Measurements from ENCODE around the gene TBC1D19. TPM values are rescaled to one million over a fixed set of nuclear protein-coding genes. Genes with fewer than 3 reads are reported as not detected.

TBC1D19 gene
- total RNA-seq, 1 donor from 2014 or later = 9.7 TPM

GRCh38 chr4:26779224-26779623, 195.3 kb downstream of the TBC1D19 start:
- H3K36me3 ChIP-seq (ENCODE audit: control insufficient read depth, insufficient read depth, low read length) = no peaks in the 10 kb centered on the region
- no peak for TF ChIP-seq CTCF (IDR thresholded peaks at IDR 0.05; ENCODE audit: insufficient read depth, low read length, severe bottlenecking)
- no peaks in the 10 kb centered on the region for H3K27me3 ChIP-seq (ENCODE audit: control insufficient read depth, insufficient read depth, low read length)
- FAIRE-seq = no peak
- peak; percentile 82 for DNase-seq (ENCODE audit: low read depth)
- no peak overlapping the region for H3K4me3 ChIP-seq (ENCODE audit: low read depth, low read length)

DNA sequence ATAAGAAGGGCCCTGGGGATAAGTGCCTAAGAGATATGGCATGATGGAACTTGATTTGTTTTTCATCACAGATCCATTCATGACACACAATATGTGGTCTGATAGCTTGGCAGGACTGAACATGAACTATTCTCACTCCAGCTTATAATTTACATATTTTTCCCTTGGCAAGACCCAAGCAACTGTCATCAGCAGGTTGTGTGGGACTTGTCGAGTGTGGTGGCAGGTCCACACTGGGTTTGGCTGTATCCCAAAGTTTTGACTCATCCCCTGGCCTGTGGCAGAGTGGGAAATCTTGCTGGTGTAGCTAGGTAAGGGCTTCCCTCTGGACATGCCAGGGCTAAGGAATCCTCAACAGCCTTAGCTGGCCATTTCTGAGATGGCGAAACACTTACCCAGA, 195.8 kb downstream of the TBC1D19 start:
- H3K36me3 ChIP-seq (ENCODE audit: control insufficient read depth, insufficient read depth, low read length) = no peaks in the 10 kb centered on the region
- FAIRE-seq (peak; percentile 99), DNase-seq (ENCODE audit: low read depth) (peak; percentile 100)
- H3K27me3 ChIP-seq (ENCODE audit: control insufficient read depth, insufficient read depth, low read length) = no peaks in the 10 kb centered on the region
- no peak overlapping the region for H3K4me3 ChIP-seq (ENCODE audit: low read depth, low read length)
- TF ChIP-seq CTCF (IDR thresholded peaks at IDR 0.05; ENCODE audit: insufficient read depth, low read length, severe bottlenecking) = no peak

DNA sequence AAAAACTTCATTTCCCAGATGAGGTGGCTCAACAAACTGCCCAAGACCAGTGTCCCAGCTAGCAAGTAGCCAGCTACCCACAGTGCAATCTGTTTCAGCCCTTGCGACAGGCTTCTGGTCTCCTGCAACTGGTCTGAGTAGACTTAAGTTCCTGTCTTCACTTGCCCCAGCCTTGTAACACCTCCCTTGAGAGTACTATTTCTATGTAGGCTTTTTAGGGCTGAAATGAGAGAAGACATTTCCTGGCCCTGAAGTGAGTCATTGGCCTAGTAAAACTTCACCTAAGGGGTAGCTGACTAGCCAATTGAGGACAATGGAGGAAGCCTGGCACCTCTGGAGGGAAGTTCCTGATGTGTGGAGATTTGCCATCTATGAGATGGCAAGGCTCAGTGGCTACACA, 196.7 kb downstream of the TBC1D19 start:
- FAIRE-seq (peak; percentile 68), DNase-seq (ENCODE audit: low read depth) (peak; percentile 99)
- Histone ChIP-seq H3K4me3 (ENCODE audit: low read depth, low read length) (no peak overlapping the region), H3K36me3 (ENCODE audit: control insufficient read depth, insufficient read depth, low read length) (no peaks in the 10 kb centered on the region), H3K27me3 (ENCODE audit: control insufficient read depth, insufficient read depth, low read length) (no peaks in the 10 kb centered on the region)
- TF ChIP-seq CTCF (IDR thresholded peaks at IDR 0.05; ENCODE audit: insufficient read depth, low read length, severe bottlenecking) = no peak

DNA sequence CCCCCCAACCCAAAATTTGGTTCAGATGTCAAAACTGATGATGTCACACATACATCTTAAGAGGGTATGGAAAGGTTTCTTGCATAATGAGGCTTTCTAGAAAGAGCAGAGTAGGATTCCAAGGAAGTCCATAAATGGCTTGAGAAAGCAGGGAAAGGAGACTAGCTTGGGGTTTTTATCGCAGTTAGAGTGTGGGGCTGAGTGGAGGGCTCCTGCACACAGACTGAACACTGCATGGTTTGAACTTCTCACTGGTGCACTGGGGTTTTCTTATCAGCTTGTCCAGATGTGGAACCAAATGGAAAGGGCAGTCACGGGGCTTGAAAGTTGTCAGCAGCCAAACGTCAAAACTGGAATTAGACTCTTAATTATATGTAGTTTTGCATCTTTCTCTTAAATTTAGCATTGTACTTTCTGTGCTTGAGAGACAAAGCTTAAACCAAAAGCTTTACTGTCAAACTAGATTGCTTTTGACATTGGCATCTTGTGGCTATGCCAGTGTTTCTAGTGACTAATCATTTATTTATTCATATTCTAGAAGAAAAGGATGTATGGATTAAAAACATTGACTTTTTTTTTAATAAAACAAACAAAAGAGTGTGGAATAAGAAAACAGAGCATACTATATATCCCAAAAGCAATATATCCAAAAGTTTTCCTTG, 198.4 kb downstream of the TBC1D19 start:
- H3K4me3 ChIP-seq (ENCODE audit: low read depth, low read length) = no peak overlapping the region
- DNase-seq (ENCODE audit: low read depth) = no peak
- no peaks in the 10 kb centered on the region for H3K36me3 ChIP-seq (ENCODE audit: control insufficient read depth, insufficient read depth, low read length)
- no peaks in the 10 kb centered on the region for H3K27me3 ChIP-seq (ENCODE audit: control insufficient read depth, insufficient read depth, low read length)
- no peak for TF ChIP-seq CTCF (IDR thresholded peaks at IDR 0.05; ENCODE audit: insufficient read depth, low read length, severe bottlenecking)
- no peak for FAIRE-seq

- no peaks in the 10 kb centered on the region for H3K36me3 ChIP-seq (ENCODE audit: control insufficient read depth, insufficient read depth, low read length)
- no peaks in the 10 kb centered on the region for H3K27me3 ChIP-seq (ENCODE audit: control insufficient read depth, insufficient read depth, low read length)
- no peak for TF ChIP-seq CTCF (IDR thresholded peaks at IDR 0.05; ENCODE audit: insufficient read depth, low read length, severe bottlenecking)
- no peak for FAIRE-seq
- peak; percentile 51 for DNase-seq (ENCODE audit: low read depth)
- H3K4me3 ChIP-seq (ENCODE audit: low read depth, low read length) = no peak overlapping the region
These were observed 198.9 kb downstream of the TBC1D19 start for GRCh38 chr4:26782830-26783202.

All from bronchial epithelial cell (primary cell).